ENCODE data around the gene GKN2.

GRCh38 chr2:68912111-68912510 is 40.6 kb downstream of the GKN2 start:
- TF ChIP-seq GATA2 (IDR thresholded peaks at IDR 0.05; ENCODE audit: low read depth, low read length) (no peak), GATA3 (IDR thresholded peaks at IDR 0.05; ENCODE audit: low read depth, low read length) (no peak)

Data from SH-SY5Y (cell line).